Panc1 (cell line): ENCODE data around the gene ZBED4.

Source experiments
- CTCF ChIP-seq: fragments of 450-650 bp; IDR thresholded peaks from 2 replicates; pipeline ENCODE4 v1.5.1; 2017; ENCODE audit warnings: mild to moderate bottlenecking
- SIN3A ChIP-seq: IDR thresholded peaks from 2 replicates; pipeline ENCODE4 v1.6.1; 2012; ENCODE audit warnings: low read depth, mild to moderate bottlenecking, low read length, moderate library complexity, borderline replicate concordance; ENCODE audit not compliant: insufficient read depth

DNA sequence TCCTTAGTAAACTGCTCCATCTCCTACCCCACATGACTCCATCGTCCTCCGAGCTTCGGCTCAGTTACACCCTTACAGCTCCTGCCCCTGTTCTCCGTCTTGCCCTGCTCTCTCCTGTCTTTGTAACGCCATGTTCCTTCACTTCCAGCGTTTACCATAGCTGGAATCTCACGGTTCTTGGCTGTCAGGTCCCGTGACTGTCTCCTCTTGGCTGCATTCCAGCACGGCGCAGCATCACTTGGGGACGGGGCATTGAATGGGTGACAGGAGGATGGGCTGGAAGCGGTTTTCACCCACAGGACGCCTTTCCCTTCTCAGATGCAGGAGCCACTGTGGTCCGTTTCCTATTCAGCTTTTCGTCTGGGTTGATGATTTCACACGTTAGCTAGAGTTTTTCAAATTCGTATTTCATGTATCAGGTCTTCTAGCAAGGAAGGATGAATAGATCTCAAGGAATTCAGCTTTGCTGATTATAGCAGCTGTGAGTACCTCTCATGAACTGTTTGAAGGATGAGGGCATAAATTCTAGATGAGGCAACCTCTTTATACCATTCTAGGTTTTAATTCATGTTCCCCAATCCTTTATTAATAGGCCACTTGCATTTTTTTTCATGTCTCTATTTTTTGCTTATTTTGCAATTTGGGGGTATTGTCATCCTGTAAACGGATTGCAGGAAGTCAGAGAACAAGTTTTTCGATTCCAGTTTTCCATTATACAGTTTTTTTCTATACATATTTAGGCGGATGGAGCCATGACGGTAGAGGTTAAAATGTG is 29.1 kb downstream of the ZBED4 start:
- TF ChIP-seq SIN3A (no peak), CTCF (no peak)
